ENCODE results near the gene MXRA5. TPM values are rescaled to one million over a fixed set of nuclear protein-coding genes. Genes with fewer than 3 reads are reported as not detected.

Gene MXRA5
- 2.0 TPM for total RNA-seq
- long read RNA-seq, partial matches to known transcripts = 0 of 1 reads
- long read RNA-seq, other reads (novel, unspliced or antisense) = 1 of 1 reads

- intact Hi-C loops (cut with micrococcal nuclease) = no loop called here
- peaks cover 19% of the 10 kb centered on the region for H3K27me3 ChIP-seq (ENCODE audit: low read depth)
- TF ChIP-seq CTCF (IDR thresholded peaks at IDR 0.05; ENCODE audit: borderline replicate concordance) = no peak
- no peaks in the 10 kb centered on the region for H3K4me1 ChIP-seq
- H3K9me3 ChIP-seq (replicated peaks) = no peaks in the 10 kb centered on the region
- DNase-seq = peak; percentile 17
- peak within 1 kb of the TSS; percentile 82 for H3K27ac ChIP-seq (replicated peaks)
- H3K4me3 ChIP-seq = peak within 1 kb of the TSS; percentile 65
- no peaks in the 10 kb centered on the region for H3K36me3 ChIP-seq
Observed at GRCh38 chrX:3346501-3347259, at the start of gene MXRA5. Gene MXRA5 (minus strand): TSS chrX:3346652. CDS start chrX:3343833, 2,819 bp downstream.

GRCh38 chrX:3393581-3394111, 47.2 kb upstream of the MXRA5 start:
- intact Hi-C loops (cut with micrococcal nuclease) = no loop called here
- no peak for DNase-seq

GRCh38 chrX:3393178-3393577, 46.7 kb upstream of the MXRA5 start:
- H3K9me3 ChIP-seq (replicated peaks) = no peaks in the 10 kb centered on the region
- DNase-seq = no peak
- H3K36me3 ChIP-seq = no peaks in the 10 kb centered on the region
- H3K27ac ChIP-seq (replicated peaks) = no peak overlapping the region
- no peak overlapping the region for H3K4me3 ChIP-seq
- no peak for TF ChIP-seq CTCF (IDR thresholded peaks at IDR 0.05; ENCODE audit: borderline replicate concordance)
- no peaks in the 10 kb centered on the region for H3K4me1 ChIP-seq
- H3K27me3 ChIP-seq (ENCODE audit: low read depth) = no peaks in the 10 kb centered on the region
- intact Hi-C loops (cut with micrococcal nuclease) = no loop called here

More at GRCh38 chrX:3393581-3394111, 47.2 kb upstream of the MXRA5 start:
- H3K4me3 ChIP-seq = no peak overlapping the region
- no peaks in the 10 kb centered on the region for H3K27me3 ChIP-seq (ENCODE audit: low read depth)
- no peaks in the 10 kb centered on the region for H3K9me3 ChIP-seq (replicated peaks)
- H3K36me3 ChIP-seq = no peaks in the 10 kb centered on the region
- no peaks in the 10 kb centered on the region for H3K4me1 ChIP-seq
- no peak overlapping the region for H3K27ac ChIP-seq (replicated peaks)
- no peak for TF ChIP-seq CTCF (IDR thresholded peaks at IDR 0.05; ENCODE audit: borderline replicate concordance)

- Histone ChIP-seq H3K27ac (replicated peaks) (no peak overlapping the region), H3K9me3 (replicated peaks) (no peaks in the 10 kb centered on the region), H3K36me3 (no peaks in the 10 kb centered on the region), H3K4me1 (no peaks in the 10 kb centered on the region), H3K4me3 (no peak overlapping the region), H3K27me3 (ENCODE audit: low read depth) (no peaks in the 10 kb centered on the region)
- intact Hi-C loops (cut with micrococcal nuclease) = no loop called here
- no peak for TF ChIP-seq CTCF (IDR thresholded peaks at IDR 0.05; ENCODE audit: borderline replicate concordance)
- DNase-seq = no peak
Observed at GRCh38 chrX:3388457-3388856, 42.0 kb upstream of the MXRA5 start.

GRCh38 chrX:3384327-3384726, 37.9 kb upstream of the MXRA5 start:
- Histone ChIP-seq H3K4me3 (no peak overlapping the region), H3K36me3 (no peaks in the 10 kb centered on the region), H3K4me1 (no peaks in the 10 kb centered on the region), H3K27me3 (ENCODE audit: low read depth) (no peaks in the 10 kb centered on the region), H3K27ac (replicated peaks) (no peak overlapping the region), H3K9me3 (replicated peaks) (no peaks in the 10 kb centered on the region)
- DNase-seq = no peak
- no peak for TF ChIP-seq CTCF (IDR thresholded peaks at IDR 0.05; ENCODE audit: borderline replicate concordance)
- intact Hi-C loops (cut with micrococcal nuclease) = no loop called here
